RWPE2 (cell line): Measurements from ENCODE around the gene CCNJ.
A peak's percentile ranks its signal among the peaks of the same experiment; 100 is the strongest.
"Not testable (repeated sequence)": the region's sequence is repeated elsewhere in the genome, so short reads cannot be mapped to it uniquely, and the experiment has no call there.

Experiments
- ATAC-seq: fragments of 200-7000 bp; cut with Tn5 transposase; 3 replicates; pipeline ENCODE4 v1.9.1; 2021; ENCODE audit warnings: low read depth
- DNase-seq: peaks from one replicate; pipeline ENCODE4 v3.0.0-alpha.2; 2020; ENCODE audit warnings: low spot score
- H3K27ac ChIP-seq: fragments of 450-650 bp; 2 replicates; pipeline ENCODE4 v1.5.1; 2017; ENCODE audit warnings: mild to moderate bottlenecking; ENCODE audit not compliant: poor library complexity, severe bottlenecking
- H3K27me3 ChIP-seq: fragments of 250-450 bp; sonication (Bioruptor Pico); 2 replicates; pipeline ENCODE4 v1.5.1; 2021; ENCODE audit warnings: mild to moderate bottlenecking, moderate library complexity; ENCODE audit not compliant: insufficient read depth, poor library complexity, severe bottlenecking
- H3K36me3 ChIP-seq: fragments of 250-450 bp; sonication (Bioruptor Pico); 2 replicates; pipeline ENCODE4 v1.5.1; 2020; ENCODE audit warnings: low read depth, mild to moderate bottlenecking, moderate library complexity
- H3K4me1 ChIP-seq: fragments of 250-450 bp; sonication (Bioruptor Pico); 2 replicates; pipeline ENCODE4 v1.5.1; 2021; ENCODE audit warnings: mild to moderate bottlenecking, moderate library complexity; ENCODE audit not compliant: insufficient read depth, poor library complexity, severe bottlenecking
- H3K4me3 ChIP-seq: fragments of 250-450 bp; sonication (Bioruptor Pico); 2 replicates; pipeline ENCODE4 v1.5.1; 2021; ENCODE audit warnings: mild to moderate bottlenecking, moderate library complexity; ENCODE audit not compliant: severe bottlenecking
- H3K9me3 ChIP-seq: fragments of 250-450 bp; sonication (Bioruptor Pico); 2 replicates; pipeline ENCODE4 v1.5.1; 2021; ENCODE audit warnings: mild to moderate bottlenecking, moderate library complexity; ENCODE audit not compliant: severe bottlenecking
- CTCF ChIP-seq: fragments of 450-650 bp; IDR thresholded peaks from one replicate; pipeline ENCODE4 v1.5.1; 2017; ENCODE audit warnings: mild to moderate bottlenecking, moderate library complexity; ENCODE audit not compliant: poor library complexity, severe bottlenecking

Gene CCNJ

DNA sequence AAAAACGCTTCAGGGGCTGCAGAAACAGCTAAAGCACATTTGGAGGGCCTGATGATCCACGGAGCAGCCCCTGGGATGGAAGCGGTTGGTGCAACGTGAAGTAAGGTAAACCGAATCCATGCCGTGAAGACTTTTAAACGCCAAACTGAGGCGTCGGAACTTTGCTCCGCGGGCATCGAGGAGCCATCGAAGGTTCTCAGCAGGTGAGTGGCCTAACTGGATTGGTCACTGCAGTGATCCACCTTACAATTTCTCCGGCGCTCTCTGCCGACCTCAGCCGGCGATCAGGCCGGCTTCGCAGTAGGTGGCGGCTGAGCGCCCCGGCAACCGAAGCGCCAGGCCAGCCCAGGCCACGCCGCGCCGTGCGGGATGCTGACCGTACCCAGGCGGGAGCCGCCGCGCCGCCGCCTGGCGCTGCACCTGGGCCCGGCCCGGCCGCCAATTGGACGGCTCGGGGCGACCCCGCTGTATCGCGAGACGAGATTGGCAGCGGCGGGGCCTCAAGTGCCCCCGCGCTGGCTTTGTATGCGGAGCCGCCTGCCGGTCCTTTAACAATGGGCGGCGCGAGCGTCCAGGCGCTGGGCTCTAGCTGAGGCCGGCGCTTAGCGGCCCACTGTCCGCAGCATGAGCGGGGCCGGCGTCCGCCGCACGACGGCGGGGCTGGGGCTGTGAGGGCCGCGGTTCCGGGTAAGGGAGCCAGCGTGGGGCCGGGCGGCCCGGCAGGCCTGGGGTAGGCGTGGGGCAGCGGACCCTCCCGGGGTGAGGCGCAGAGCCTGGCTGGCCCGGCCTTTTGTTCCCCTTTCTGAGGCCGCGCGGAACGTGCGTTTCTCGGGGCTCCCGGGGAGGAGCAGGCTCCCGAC, at the start of gene CCNJ:
Gene CCNJ (plus strand): TSS at position 551 of the 860 bp plus-strand sequence. CDS start 811 bp downstream, outside the sequence.
- ATAC-seq, result peak; percentile 86
- TF ChIP-seq CTCF, result no peak
- Histone ChIP-seq H3K4me3 (peak within 1 kb of the TSS; percentile 65), H3K9me3 (no peaks in the 10 kb centered on the region), H3K27me3 (no peaks in the 10 kb centered on the region), H3K36me3 (peaks cover 15% of the 10 kb centered on the region), H3K4me1 (peaks cover 12% of the 10 kb centered on the region), H3K27ac (peak within 1 kb of the TSS; percentile 45)
- DNase-seq, result peak; percentile 87

DNA sequence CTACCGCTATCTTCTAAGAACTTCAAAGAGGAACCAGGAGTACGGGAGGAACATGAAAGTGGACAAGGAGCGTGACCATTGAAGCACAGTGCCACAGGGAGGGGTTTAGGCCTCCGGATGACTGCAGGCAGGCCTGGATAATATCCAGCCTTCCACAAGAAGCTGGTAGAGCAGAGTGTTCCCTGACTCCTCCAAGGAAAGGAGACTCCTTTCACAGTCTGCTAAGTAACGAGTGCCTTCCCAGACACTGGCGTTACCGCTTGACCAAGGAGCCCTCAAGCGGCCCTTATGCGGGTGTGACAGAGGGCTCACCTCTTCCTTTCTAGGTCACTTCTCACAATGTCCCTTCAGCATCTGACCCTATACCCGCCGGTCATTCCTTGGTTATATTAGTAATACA, 49.0 kb upstream of the CCNJ start:
- H3K36me3 ChIP-seq, H3K27ac ChIP-seq, ATAC-seq, H3K4me3 ChIP-seq, H3K9me3 ChIP-seq, H3K27me3 ChIP-seq, DNase-seq, H3K4me1 ChIP-seq: not testable (repeated sequence)

GRCh38 chr10:95998255-95998784, 45.1 kb upstream of the CCNJ start:
- Histone ChIP-seq H3K27ac (no peak overlapping the region), H3K27me3 (no peaks in the 10 kb centered on the region), H3K4me1 (no peaks in the 10 kb centered on the region), H3K4me3 (no peak overlapping the region), H3K9me3 (no peaks in the 10 kb centered on the region), H3K36me3 (no peaks in the 10 kb centered on the region)
- no peak for DNase-seq
- no peak for TF ChIP-seq CTCF
- ATAC-seq, result no peak

- no peaks in the 10 kb centered on the region for H3K27me3 ChIP-seq
These were observed 29.4 kb upstream of the CCNJ start for GRCh38 chr10:96013956-96014355.

More at GRCh38 chr10:96013956-96014355, 29.4 kb upstream of the CCNJ start:
- TF ChIP-seq CTCF, result no peak
- H3K36me3 ChIP-seq, result no peaks in the 10 kb centered on the region
- H3K9me3 ChIP-seq, result no peaks in the 10 kb centered on the region
- H3K27ac ChIP-seq, result no peak overlapping the region
- ATAC-seq, result no peak
- H3K4me3 ChIP-seq, result no peak overlapping the region
- H3K4me1 ChIP-seq, result no peaks in the 10 kb centered on the region
- no peak for DNase-seq
